ENCODE results near the gene GUCY1A1. TPM values are rescaled to one million over a fixed set of nuclear protein-coding genes. Genes with fewer than 3 reads are reported as not detected.

Gene GUCY1A1
- polyA plus RNA-seq, 1 donor from 2014 or later, result 13.6 TPM

GRCh38 chr4:155694100-155694785, 27.6 kb downstream of the GUCY1A1 start:
- TF ChIP-seq EZH2 (IDR thresholded peaks at IDR 0.05; ENCODE audit: borderline replicate concordance, insufficient read depth, low read length, poor library complexity, severe bottlenecking), result no peak
- no peak for TF ChIP-seq EP300 (conservative IDR thresholded peaks at IDR 0.05; ENCODE audit: poor library complexity, severe bottlenecking)
- no peak for TF ChIP-seq TAF1 (IDR thresholded peaks at IDR 0.05; ENCODE audit: low read depth)
- no peak for TF ChIP-seq POLR2AphosphoS5 (IDR thresholded peaks at IDR 0.05)
- no peak for TF ChIP-seq RAD21 (conservative IDR thresholded peaks at IDR 0.05)
- no peaks in the 10 kb centered on the region for H4K20me1 ChIP-seq (ENCODE audit: insufficient read depth)
- H3K9me2 ChIP-seq (ENCODE audit: insufficient read depth, low read length), result no peaks in the 10 kb centered on the region
- no peak overlapping the region for H2AFZ ChIP-seq (ENCODE audit: low read depth, low read length)
- H3K9ac ChIP-seq (ENCODE audit: low read length), result no peak overlapping the region
- no peak overlapping the region for H3K4me2 ChIP-seq (ENCODE audit: low read length)
- H3K4me3 ChIP-seq (ENCODE audit: low read length), result no peak overlapping the region
- H3K36me3 ChIP-seq (ENCODE audit: insufficient read depth, low read length), result no peaks in the 10 kb centered on the region
- H3K9me3 ChIP-seq (ENCODE audit: low read length), result no peaks in the 10 kb centered on the region
- no peak overlapping the region for H3K27ac ChIP-seq (ENCODE audit: low read length)
- no peaks in the 10 kb centered on the region for H3K79me2 ChIP-seq (replicated peaks; ENCODE audit: insufficient read depth, low read length)
- no peaks in the 10 kb centered on the region for H3F3A ChIP-seq (ENCODE audit: insufficient read depth, low read length, poor library complexity, severe bottlenecking)
- H3K27me3 ChIP-seq (ENCODE audit: insufficient read depth, low read depth, low read length), result no peaks in the 10 kb centered on the region

GRCh38 chr4:155696226-155696625, 29.6 kb downstream of the GUCY1A1 start:
- TF ChIP-seq RAD21 (conservative IDR thresholded peaks at IDR 0.05), result no peak
- no peak for TF ChIP-seq MXI1 (conservative IDR thresholded peaks at IDR 0.05; ENCODE audit: poor library complexity, severe bottlenecking)
- TF ChIP-seq SMC3 (conservative IDR thresholded peaks at IDR 0.05; ENCODE audit: poor library complexity), result no peak
- TF ChIP-seq, protein P1, sequence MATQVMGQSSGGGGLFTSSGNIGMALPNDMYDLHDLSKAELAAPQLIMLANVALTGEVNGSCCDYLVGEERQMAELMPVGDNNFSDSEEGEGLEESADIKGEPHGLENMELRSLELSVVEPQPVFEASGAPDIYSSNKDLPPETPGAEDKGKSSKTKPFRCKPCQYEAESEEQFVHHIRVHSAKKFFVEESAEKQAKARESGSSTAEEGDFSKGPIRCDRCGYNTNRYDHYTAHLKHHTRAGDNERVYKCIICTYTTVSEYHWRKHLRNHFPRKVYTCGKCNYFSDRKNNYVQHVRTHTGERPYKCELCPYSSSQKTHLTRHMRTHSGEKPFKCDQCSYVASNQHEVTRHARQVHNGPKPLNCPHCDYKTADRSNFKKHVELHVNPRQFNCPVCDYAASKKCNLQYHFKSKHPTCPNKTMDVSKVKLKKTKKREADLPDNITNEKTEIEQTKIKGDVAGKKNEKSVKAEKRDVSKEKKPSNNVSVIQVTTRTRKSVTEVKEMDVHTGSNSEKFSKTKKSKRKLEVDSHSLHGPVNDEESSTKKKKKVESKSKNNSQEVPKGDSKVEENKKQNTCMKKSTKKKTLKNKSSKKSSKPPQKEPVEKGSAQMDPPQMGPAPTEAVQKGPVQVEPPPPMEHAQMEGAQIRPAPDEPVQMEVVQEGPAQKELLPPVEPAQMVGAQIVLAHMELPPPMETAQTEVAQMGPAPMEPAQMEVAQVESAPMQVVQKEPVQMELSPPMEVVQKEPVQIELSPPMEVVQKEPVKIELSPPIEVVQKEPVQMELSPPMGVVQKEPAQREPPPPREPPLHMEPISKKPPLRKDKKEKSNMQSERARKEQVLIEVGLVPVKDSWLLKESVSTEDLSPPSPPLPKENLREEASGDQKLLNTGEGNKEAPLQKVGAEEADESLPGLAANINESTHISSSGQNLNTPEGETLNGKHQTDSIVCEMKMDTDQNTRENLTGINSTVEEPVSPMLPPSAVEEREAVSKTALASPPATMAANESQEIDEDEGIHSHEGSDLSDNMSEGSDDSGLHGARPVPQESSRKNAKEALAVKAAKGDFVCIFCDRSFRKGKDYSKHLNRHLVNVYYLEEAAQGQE (IDR thresholded peaks at IDR 0.05; ENCODE audit: borderline replicate concordance), result no peak
- no peak for TF ChIP-seq POLR2AphosphoS5 (IDR thresholded peaks at IDR 0.05)
- no peak for TF ChIP-seq EZH2 (IDR thresholded peaks at IDR 0.05; ENCODE audit: borderline replicate concordance, insufficient read depth, low read length, poor library complexity, severe bottlenecking)
- TF ChIP-seq EP300 (conservative IDR thresholded peaks at IDR 0.05; ENCODE audit: poor library complexity, severe bottlenecking), result no peak
- Histone ChIP-seq H2AFZ (ENCODE audit: low read depth, low read length) (no peak overlapping the region), H3K36me3 (ENCODE audit: insufficient read depth, low read length) (no peaks in the 10 kb centered on the region), H3K27ac (ENCODE audit: low read length) (no peak overlapping the region), H3K9me3 (ENCODE audit: low read length) (no peaks in the 10 kb centered on the region), H3K9me2 (ENCODE audit: insufficient read depth, low read length) (no peaks in the 10 kb centered on the region), H3K79me2 (replicated peaks; ENCODE audit: insufficient read depth, low read length) (no peaks in the 10 kb centered on the region), H3K4me2 (ENCODE audit: low read length) (no peak overlapping the region), H3K27me3 (ENCODE audit: insufficient read depth, low read depth, low read length) (no peaks in the 10 kb centered on the region), H4K20me1 (ENCODE audit: insufficient read depth) (no peaks in the 10 kb centered on the region), H3K4me3 (ENCODE audit: low read length) (no peak overlapping the region), H3K9ac (ENCODE audit: low read length) (no peak overlapping the region), H3F3A (ENCODE audit: insufficient read depth, low read length, poor library complexity, severe bottlenecking) (no peaks in the 10 kb centered on the region)

GRCh38 chr4:155696726-155697125, 30.1 kb downstream of the GUCY1A1 start:
- Histone ChIP-seq H3K4me2 (ENCODE audit: low read length) (no peak overlapping the region), H2AFZ (ENCODE audit: low read depth, low read length) (no peak overlapping the region), H3K36me3 (ENCODE audit: insufficient read depth, low read length) (no peaks in the 10 kb centered on the region), H4K20me1 (ENCODE audit: insufficient read depth) (no peaks in the 10 kb centered on the region), H3K27ac (ENCODE audit: low read length) (no peak overlapping the region), H3K27me3 (ENCODE audit: insufficient read depth, low read depth, low read length) (no peaks in the 10 kb centered on the region), H3K79me2 (replicated peaks; ENCODE audit: insufficient read depth, low read length) (no peaks in the 10 kb centered on the region), H3K9me3 (ENCODE audit: low read length) (no peaks in the 10 kb centered on the region), H3F3A (ENCODE audit: insufficient read depth, low read length, poor library complexity, severe bottlenecking) (no peaks in the 10 kb centered on the region), H3K4me3 (ENCODE audit: low read length) (no peak overlapping the region), H3K9ac (ENCODE audit: low read length) (no peak overlapping the region), H3K9me2 (ENCODE audit: insufficient read depth, low read length) (no peaks in the 10 kb centered on the region)
- TF ChIP-seq, protein P2, sequence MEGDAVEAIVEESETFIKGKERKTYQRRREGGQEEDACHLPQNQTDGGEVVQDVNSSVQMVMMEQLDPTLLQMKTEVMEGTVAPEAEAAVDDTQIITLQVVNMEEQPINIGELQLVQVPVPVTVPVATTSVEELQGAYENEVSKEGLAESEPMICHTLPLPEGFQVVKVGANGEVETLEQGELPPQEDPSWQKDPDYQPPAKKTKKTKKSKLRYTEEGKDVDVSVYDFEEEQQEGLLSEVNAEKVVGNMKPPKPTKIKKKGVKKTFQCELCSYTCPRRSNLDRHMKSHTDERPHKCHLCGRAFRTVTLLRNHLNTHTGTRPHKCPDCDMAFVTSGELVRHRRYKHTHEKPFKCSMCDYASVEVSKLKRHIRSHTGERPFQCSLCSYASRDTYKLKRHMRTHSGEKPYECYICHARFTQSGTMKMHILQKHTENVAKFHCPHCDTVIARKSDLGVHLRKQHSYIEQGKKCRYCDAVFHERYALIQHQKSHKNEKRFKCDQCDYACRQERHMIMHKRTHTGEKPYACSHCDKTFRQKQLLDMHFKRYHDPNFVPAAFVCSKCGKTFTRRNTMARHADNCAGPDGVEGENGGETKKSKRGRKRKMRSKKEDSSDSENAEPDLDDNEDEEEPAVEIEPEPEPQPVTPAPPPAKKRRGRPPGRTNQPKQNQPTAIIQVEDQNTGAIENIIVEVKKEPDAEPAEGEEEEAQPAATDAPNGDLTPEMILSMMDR (IDR thresholded peaks at IDR 0.05; ENCODE audit: poor library complexity, severe bottlenecking), result no peak
- TF ChIP-seq POLR2AphosphoS5 (IDR thresholded peaks at IDR 0.05), result no peak
- TF ChIP-seq, protein P1 (IDR thresholded peaks at IDR 0.05; ENCODE audit: borderline replicate concordance), result no peak
- TF ChIP-seq TAF1 (IDR thresholded peaks at IDR 0.05; ENCODE audit: low read depth), result no peak
- no peak for TF ChIP-seq EP300 (conservative IDR thresholded peaks at IDR 0.05; ENCODE audit: poor library complexity, severe bottlenecking)
- no peak for TF ChIP-seq SMC3 (conservative IDR thresholded peaks at IDR 0.05; ENCODE audit: poor library complexity)
- TF ChIP-seq RAD21 (conservative IDR thresholded peaks at IDR 0.05), result no peak

Measured in neural cell (in vitro differentiated cells).